Measurements from ENCODE around the gene CAMTA1.

The CAMTA1 gene

DNA sequence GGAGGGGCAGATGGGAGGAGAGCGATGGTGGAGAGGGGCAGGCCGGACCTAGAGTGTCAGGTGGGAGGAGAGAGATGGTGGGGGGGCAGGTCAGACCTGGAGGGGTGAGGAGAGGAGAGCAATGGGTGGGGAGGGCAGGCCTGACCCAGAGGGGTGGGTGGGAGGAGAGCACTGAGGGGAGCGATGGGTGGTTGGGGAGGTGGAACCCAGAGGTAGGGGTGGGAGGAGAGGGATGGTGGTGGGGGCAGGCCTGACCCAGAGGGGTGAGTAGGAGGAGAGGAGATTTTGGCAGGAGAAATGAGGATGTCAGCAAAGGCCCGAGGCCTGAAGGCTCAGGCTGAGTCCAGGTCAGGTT is 828.6 kb downstream of the CAMTA1 start:
- no peak overlapping the region for H3K27ac ChIP-seq (ENCODE audit: insufficient read depth, low read depth, low read length, poor library complexity, severe bottlenecking)

DNA sequence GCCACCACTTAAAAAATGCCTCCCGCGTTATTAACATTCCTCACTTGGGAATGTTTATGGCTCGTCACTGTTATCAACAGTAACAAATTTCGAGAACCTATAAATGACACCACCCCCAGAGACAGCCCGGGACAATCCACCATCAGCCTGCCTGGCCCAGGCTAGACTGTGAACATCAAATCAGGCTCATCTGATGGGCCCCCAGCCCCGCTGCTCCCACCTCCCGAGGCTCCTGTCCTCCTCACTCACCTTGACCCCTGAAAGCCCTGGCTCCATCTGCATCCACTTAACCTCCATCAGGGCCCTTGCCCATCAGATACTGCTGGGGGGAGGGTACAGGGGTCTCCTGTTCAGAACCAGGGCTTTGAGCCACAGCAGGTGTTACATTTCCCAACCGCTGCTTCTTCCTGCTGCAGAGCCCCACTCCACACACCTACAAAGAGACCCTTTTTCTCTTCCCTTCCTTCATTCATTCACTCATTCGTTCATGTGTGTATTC is 829.4 kb downstream of the CAMTA1 start:
- H3K4me3 ChIP-seq (ENCODE audit: insufficient read depth, low read depth, low read length), result no peak overlapping the region
- H3K4me1 ChIP-seq (ENCODE audit: control insufficient read depth, insufficient read depth, low read length), result no peaks in the 10 kb centered on the region
- no peaks in the 10 kb centered on the region for H3K27me3 ChIP-seq (ENCODE audit: control insufficient read depth, insufficient read depth, low read length, poor library complexity, severe bottlenecking)
- H3K36me3 ChIP-seq (ENCODE audit: control insufficient read depth, insufficient read depth, low read length), result no peaks in the 10 kb centered on the region
- WGBS, 2 experiments, result 92 to 95% methylated on average over 9 of the region's 9 CpGs
- no peaks in the 10 kb centered on the region for H3K9me3 ChIP-seq (ENCODE audit: control insufficient read depth, low read length)
- H3K27ac ChIP-seq (ENCODE audit: insufficient read depth, low read depth, low read length, poor library complexity, severe bottlenecking), result no peak overlapping the region

More for the DNA sequence above, 828.6 kb downstream of the CAMTA1 start:
- no peak overlapping the region for H3K4me3 ChIP-seq (ENCODE audit: insufficient read depth, low read depth, low read length)
- no peaks in the 10 kb centered on the region for H3K27me3 ChIP-seq (ENCODE audit: control insufficient read depth, insufficient read depth, low read length, poor library complexity, severe bottlenecking)
- H3K36me3 ChIP-seq (ENCODE audit: control insufficient read depth, insufficient read depth, low read length), result no peaks in the 10 kb centered on the region
- 91 to 92% methylated on average over 4 of the region's 4 CpGs for WGBS, 2 experiments
- H3K9me3 ChIP-seq (ENCODE audit: control insufficient read depth, low read length), result no peaks in the 10 kb centered on the region
- H3K4me1 ChIP-seq (ENCODE audit: control insufficient read depth, insufficient read depth, low read length), result no peaks in the 10 kb centered on the region

DNA sequence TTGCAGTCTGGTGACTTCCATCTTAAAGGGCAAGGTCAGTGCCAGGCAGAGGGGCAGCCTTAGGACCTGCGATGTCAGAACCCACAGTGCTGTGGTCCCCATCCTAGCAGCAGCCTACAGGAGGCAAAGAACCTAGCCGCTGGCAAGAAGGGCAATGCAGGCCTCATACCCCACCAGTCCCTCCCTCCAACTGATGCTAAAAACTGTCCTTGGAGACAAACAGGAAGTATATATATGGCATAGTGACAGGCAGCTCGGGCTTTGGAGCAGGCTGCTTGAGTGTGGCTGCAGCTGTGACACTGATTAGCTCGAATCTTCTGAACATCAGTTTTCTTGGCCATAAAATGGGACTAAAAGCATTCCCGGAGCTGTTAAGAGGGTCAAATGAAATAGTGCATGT is 829.9 kb downstream of the CAMTA1 start:
- 90 to 94% methylated on average over 5 of the region's 5 CpGs for WGBS, 2 experiments
- Histone ChIP-seq H3K4me1 (ENCODE audit: control insufficient read depth, insufficient read depth, low read length) (no peaks in the 10 kb centered on the region), H3K27me3 (ENCODE audit: control insufficient read depth, insufficient read depth, low read length, poor library complexity, severe bottlenecking) (no peaks in the 10 kb centered on the region), H3K36me3 (ENCODE audit: control insufficient read depth, insufficient read depth, low read length) (no peaks in the 10 kb centered on the region), H3K27ac (ENCODE audit: insufficient read depth, low read depth, low read length, poor library complexity, severe bottlenecking) (no peak overlapping the region), H3K4me3 (ENCODE audit: insufficient read depth, low read depth, low read length) (no peak overlapping the region), H3K9me3 (ENCODE audit: control insufficient read depth, low read length) (no peaks in the 10 kb centered on the region)

DNA sequence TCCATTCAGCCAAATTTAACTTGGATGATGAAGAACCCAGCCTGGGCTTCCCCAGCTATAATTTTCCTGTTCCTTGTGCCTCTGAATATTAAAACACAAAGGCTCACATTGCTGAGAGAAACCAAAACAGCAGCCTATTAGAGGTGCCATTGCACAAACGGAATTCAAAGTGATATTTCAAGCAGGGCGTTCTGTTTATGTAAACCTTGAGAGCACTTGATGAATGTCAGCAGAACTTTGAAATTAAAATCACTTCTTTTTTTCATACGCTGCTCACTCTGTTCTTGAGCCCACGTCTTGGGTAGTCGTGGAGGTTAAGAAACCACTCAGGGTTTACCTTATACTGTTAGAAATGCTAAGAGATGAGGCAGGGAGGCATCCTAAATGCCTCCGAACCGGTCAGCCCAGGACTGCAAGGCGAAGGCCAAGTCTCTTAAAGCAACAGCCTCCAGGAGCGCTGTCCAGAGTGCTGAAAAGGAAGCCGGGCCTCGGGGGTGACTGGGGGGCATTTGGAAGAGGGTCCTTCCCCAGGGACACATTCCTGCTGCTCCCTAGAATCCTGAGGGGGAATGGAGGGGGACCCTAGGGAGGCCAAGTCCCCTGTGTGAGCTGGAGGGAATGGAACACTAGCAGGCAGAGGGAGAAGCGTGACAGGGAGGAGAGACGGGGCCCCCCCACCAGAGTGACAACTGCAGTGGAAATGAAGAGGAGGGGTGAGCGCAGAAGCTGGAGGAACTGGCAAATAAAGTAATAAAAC is 831.0 kb downstream of the CAMTA1 start:
- Histone ChIP-seq H3K9me3 (ENCODE audit: control insufficient read depth, low read length) (no peaks in the 10 kb centered on the region), H3K27me3 (ENCODE audit: control insufficient read depth, insufficient read depth, low read length, poor library complexity, severe bottlenecking) (no peaks in the 10 kb centered on the region), H3K27ac (ENCODE audit: insufficient read depth, low read depth, low read length, poor library complexity, severe bottlenecking) (no peak overlapping the region), H3K36me3 (ENCODE audit: control insufficient read depth, insufficient read depth, low read length) (no peaks in the 10 kb centered on the region), H3K4me3 (ENCODE audit: insufficient read depth, low read depth, low read length) (no peak overlapping the region), H3K4me1 (ENCODE audit: control insufficient read depth, insufficient read depth, low read length) (no peaks in the 10 kb centered on the region)
- WGBS, 2 experiments, result 43 to 49% methylated on average over 14 of the region's 14 CpGs

GRCh38 chr1:7616953-7617352 is 831.7 kb downstream of the CAMTA1 start:
- H3K9me3 ChIP-seq (ENCODE audit: control insufficient read depth, low read length), result no peaks in the 10 kb centered on the region
- no peaks in the 10 kb centered on the region for H3K36me3 ChIP-seq (ENCODE audit: control insufficient read depth, insufficient read depth, low read length)
- no peak overlapping the region for H3K4me3 ChIP-seq (ENCODE audit: insufficient read depth, low read depth, low read length)
- no peaks in the 10 kb centered on the region for H3K27me3 ChIP-seq (ENCODE audit: control insufficient read depth, insufficient read depth, low read length, poor library complexity, severe bottlenecking)
- no peaks in the 10 kb centered on the region for H3K4me1 ChIP-seq (ENCODE audit: control insufficient read depth, insufficient read depth, low read length)
- H3K27ac ChIP-seq (ENCODE audit: insufficient read depth, low read depth, low read length, poor library complexity, severe bottlenecking), result no peak overlapping the region
- 78 to 81% methylated on average over 10 of the region's 10 CpGs for WGBS, 2 experiments

GRCh38 chr1:7617826-7618225 is 832.6 kb downstream of the CAMTA1 start:
- Histone ChIP-seq H3K27me3 (ENCODE audit: control insufficient read depth, insufficient read depth, low read length, poor library complexity, severe bottlenecking) (no peaks in the 10 kb centered on the region), H3K4me1 (ENCODE audit: control insufficient read depth, insufficient read depth, low read length) (no peaks in the 10 kb centered on the region), H3K36me3 (ENCODE audit: control insufficient read depth, insufficient read depth, low read length) (no peaks in the 10 kb centered on the region), H3K4me3 (ENCODE audit: insufficient read depth, low read depth, low read length) (no peak overlapping the region), H3K9me3 (ENCODE audit: control insufficient read depth, low read length) (no peaks in the 10 kb centered on the region), H3K27ac (ENCODE audit: insufficient read depth, low read depth, low read length, poor library complexity, severe bottlenecking) (no peak overlapping the region)
- 91 to 92% methylated on average over 3 of the region's 3 CpGs for WGBS, 2 experiments

DNA sequence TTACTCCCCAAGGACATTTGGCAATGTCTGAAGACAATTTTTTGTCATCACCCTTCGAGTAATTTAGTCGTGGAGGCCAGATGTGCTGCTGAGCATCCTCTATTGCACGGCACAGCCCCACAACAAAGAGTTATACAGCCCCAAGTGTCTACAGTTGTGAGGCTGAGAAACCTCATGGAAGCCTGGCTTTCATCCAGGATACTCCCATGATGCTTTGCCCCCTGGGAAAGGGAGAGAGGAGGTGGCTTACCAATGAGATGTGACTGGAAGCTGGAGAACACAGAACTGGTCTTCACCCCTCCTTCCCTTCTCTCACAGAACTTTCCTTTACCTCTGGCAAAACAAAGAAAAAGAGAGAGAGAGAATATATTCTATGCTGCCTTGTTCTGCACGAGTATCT is 834.9 kb downstream of the CAMTA1 start:
- Histone ChIP-seq H3K27me3 (ENCODE audit: control insufficient read depth, insufficient read depth, low read length, poor library complexity, severe bottlenecking) (no peaks in the 10 kb centered on the region), H3K27ac (ENCODE audit: insufficient read depth, low read depth, low read length, poor library complexity, severe bottlenecking) (no peak overlapping the region), H3K4me3 (ENCODE audit: insufficient read depth, low read depth, low read length) (no peak overlapping the region), H3K36me3 (ENCODE audit: control insufficient read depth, insufficient read depth, low read length) (no peaks in the 10 kb centered on the region), H3K4me1 (ENCODE audit: control insufficient read depth, insufficient read depth, low read length) (no peaks in the 10 kb centered on the region), H3K9me3 (ENCODE audit: control insufficient read depth, low read length) (no peaks in the 10 kb centered on the region)
- WGBS, 2 experiments, result 94 to 95% methylated on average over 4 of the region's 4 CpGs

- H3K9me3 ChIP-seq (ENCODE audit: control insufficient read depth, low read length), result no peaks in the 10 kb centered on the region
- no peaks in the 10 kb centered on the region for H3K4me1 ChIP-seq (ENCODE audit: control insufficient read depth, insufficient read depth, low read length)
- H3K27ac ChIP-seq (ENCODE audit: insufficient read depth, low read depth, low read length, poor library complexity, severe bottlenecking), result no peak overlapping the region
- no peak overlapping the region for H3K4me3 ChIP-seq (ENCODE audit: insufficient read depth, low read depth, low read length)
- H3K27me3 ChIP-seq (ENCODE audit: control insufficient read depth, insufficient read depth, low read length, poor library complexity, severe bottlenecking), result no peaks in the 10 kb centered on the region
- no peaks in the 10 kb centered on the region for H3K36me3 ChIP-seq (ENCODE audit: control insufficient read depth, insufficient read depth, low read length)
- 84% methylated on average over 24 of the region's 24 CpGs for WGBS, 2 experiments
Observed at GRCh38 chr1:7621334-7622219, 836.3 kb downstream of the CAMTA1 start.

DNA sequence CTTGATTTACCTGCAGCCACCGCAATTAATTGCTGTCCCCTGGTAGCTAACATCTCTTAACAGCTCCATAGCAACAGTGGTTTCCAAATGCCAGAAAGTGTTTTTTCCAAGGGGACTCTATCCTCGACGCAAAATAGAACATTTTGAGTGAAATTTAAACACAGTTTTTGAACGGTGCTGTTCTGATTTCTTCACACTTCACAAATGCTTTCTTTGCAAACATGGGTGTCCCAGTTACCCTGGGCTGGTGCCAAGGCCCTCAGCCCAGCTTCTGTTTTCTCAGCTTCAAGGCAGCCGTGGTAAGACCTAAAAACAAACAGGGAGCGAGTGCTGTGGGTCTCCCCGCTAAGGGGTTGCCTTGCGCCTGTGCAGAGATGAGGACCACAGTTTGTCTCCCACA is 838.6 kb downstream of the CAMTA1 start:
- H3K9me3 ChIP-seq (ENCODE audit: control insufficient read depth, low read length), result no peaks in the 10 kb centered on the region
- no peaks in the 10 kb centered on the region for H3K27me3 ChIP-seq (ENCODE audit: control insufficient read depth, insufficient read depth, low read length, poor library complexity, severe bottlenecking)
- H3K27ac ChIP-seq (ENCODE audit: insufficient read depth, low read depth, low read length, poor library complexity, severe bottlenecking), result no peak overlapping the region
- 94 to 96% methylated on average over 8 of the region's 8 CpGs for WGBS, 2 experiments
- H3K4me1 ChIP-seq (ENCODE audit: control insufficient read depth, insufficient read depth, low read length), result no peaks in the 10 kb centered on the region
- H3K36me3 ChIP-seq (ENCODE audit: control insufficient read depth, insufficient read depth, low read length), result no peaks in the 10 kb centered on the region
- H3K4me3 ChIP-seq (ENCODE audit: insufficient read depth, low read depth, low read length), result no peak overlapping the region

DNA sequence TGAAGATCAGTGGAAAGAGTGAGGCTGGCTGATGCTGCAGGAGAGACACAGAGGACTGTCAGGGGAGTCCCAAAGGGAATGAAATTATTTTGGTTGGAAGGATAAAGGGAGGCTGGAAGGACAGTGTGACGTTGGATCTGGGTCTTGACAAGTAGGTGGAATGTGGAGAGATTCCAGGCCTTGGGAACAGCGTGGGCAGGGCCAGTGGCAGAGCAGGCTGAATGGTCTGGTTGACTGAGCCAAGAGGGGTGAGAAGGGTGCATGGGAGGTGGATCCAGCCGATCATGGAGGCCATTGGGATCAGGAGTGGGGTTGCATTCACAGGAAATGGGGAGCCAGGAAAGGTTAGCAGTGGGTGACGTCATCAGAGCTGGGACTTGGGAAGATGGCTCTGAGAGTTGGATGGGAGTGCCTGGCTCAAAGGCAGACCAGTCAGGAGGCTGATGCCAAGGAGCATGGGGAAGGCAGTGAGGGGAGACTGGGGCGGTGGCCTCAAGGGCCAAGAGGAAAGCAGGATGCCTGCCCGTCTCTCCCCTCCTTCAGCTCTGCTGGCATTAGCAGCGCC is 839.6 kb downstream of the CAMTA1 start:
- WGBS, 2 experiments, result 90 to 91% methylated on average over 7 of the region's 7 CpGs
- H3K36me3 ChIP-seq (ENCODE audit: control insufficient read depth, insufficient read depth, low read length), result no peaks in the 10 kb centered on the region
- no peak overlapping the region for H3K27ac ChIP-seq (ENCODE audit: insufficient read depth, low read depth, low read length, poor library complexity, severe bottlenecking)
- H3K4me3 ChIP-seq (ENCODE audit: insufficient read depth, low read depth, low read length), result no peak overlapping the region
- no peaks in the 10 kb centered on the region for H3K27me3 ChIP-seq (ENCODE audit: control insufficient read depth, insufficient read depth, low read length, poor library complexity, severe bottlenecking)
- no peaks in the 10 kb centered on the region for H3K9me3 ChIP-seq (ENCODE audit: control insufficient read depth, low read length)
- no peaks in the 10 kb centered on the region for H3K4me1 ChIP-seq (ENCODE audit: control insufficient read depth, insufficient read depth, low read length)
